SK-N-SH treated with all-trans-retinoic acid at 6 μM for 48 hours (cell line): ENCODE results near the gene RBPMS2.

Experiments
- GLIS3 ChIP-seq: fragments of 250-450 bp; sonication (Bioruptor Pico); IDR thresholded peaks from 2 replicates; pipeline ENCODE4 v1.5.0; 2020; ENCODE audit warnings: mild to moderate bottlenecking, moderate library complexity
- PATZ1 ChIP-seq: fragments of 250-450 bp; sonication (Bioruptor Pico); IDR thresholded peaks from 2 replicates; pipeline ENCODE4 v1.8.0; 2020; ENCODE audit warnings: mild to moderate bottlenecking, moderate library complexity, borderline replicate concordance
- RARB ChIP-seq: fragments of 250-450 bp; sonication (Bioruptor Pico); IDR thresholded peaks from 2 replicates; pipeline ENCODE4 v1.8.0; 2021; ENCODE audit warnings: mild to moderate bottlenecking, moderate library complexity
- SNAI2 ChIP-seq: fragments of 250-450 bp; sonication (Bioruptor Pico); IDR thresholded peaks from 2 replicates; pipeline ENCODE4 v1.5.0; 2020; ENCODE audit warnings: mild to moderate bottlenecking, moderate library complexity
- TOX ChIP-seq: fragments of 250-450 bp; sonication (Bioruptor Pico); IDR thresholded peaks from 2 replicates; pipeline ENCODE4 v1.8.0; 2021; ENCODE audit warnings: mild to moderate bottlenecking, moderate library complexity, borderline replicate concordance
- ZFP30 ChIP-seq: fragments of 450-650 bp; formaldehyde crosslinking; IDR thresholded peaks from 2 replicates; pipeline ENCODE4 v1.5.0; 2022; ENCODE audit warnings: mild to moderate bottlenecking, moderate library complexity
- TF ChIP-seq, protein P1 (sequence below): fragments of 250-450 bp; sonication (Bioruptor Pico); IDR thresholded peaks from 2 replicates; pipeline ENCODE4 v1.5.1; 2020; ENCODE audit warnings: low read depth, mild to moderate bottlenecking, moderate library complexity
- TF ChIP-seq, protein P2 (sequence below): fragments of 250-450 bp; sonication (Bioruptor Pico); IDR thresholded peaks from 2 replicates; pipeline ENCODE4 v1.5.0; 2020; ENCODE audit warnings: mild to moderate bottlenecking, moderate library complexity

DNA sequence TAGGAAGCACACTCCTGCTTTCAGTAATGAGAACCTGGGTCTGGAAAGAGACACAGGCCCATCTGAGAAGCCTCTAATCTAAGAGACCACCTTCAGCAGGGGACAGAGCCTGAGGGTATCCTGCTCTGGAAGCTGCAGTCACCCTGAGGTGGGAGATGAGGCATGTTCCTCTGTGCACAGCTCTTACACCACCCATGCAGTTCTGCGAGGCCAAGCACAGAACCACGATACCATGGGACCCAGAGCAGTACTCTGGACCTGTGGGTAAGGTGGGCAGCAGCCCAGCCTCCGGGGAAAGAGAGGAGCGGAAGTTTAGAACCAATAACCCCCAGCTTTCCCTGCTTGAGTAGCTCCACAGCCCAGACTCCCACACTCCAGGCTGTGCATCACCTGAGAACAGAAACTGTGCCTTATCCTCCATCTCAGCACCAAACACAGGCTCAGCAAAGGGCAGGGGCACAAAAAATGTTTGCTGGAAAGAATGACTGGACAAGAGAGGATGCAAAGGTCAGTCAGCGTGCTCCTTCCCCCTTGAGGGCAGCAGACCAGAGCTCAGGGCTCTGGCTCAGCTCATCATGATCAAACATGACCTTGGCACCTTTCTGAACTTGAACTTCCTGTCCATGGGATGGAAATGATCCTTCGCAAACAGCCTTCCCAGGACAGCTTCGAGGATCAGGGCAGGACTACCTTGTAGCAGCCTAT, 43.1 kb downstream of the RBPMS2 start:
- TF ChIP-seq GLIS3 (CRISPR knock-in tag), result no peak
- no peak for TF ChIP-seq PATZ1 (CRISPR knock-in tag)
- no peak for TF ChIP-seq ZFP30 (CRISPR knock-in tag)
- TF ChIP-seq RARB (CRISPR knock-in tag), result no peak
- no peak for TF ChIP-seq TOX (CRISPR knock-in tag)
- TF ChIP-seq, protein P1, sequence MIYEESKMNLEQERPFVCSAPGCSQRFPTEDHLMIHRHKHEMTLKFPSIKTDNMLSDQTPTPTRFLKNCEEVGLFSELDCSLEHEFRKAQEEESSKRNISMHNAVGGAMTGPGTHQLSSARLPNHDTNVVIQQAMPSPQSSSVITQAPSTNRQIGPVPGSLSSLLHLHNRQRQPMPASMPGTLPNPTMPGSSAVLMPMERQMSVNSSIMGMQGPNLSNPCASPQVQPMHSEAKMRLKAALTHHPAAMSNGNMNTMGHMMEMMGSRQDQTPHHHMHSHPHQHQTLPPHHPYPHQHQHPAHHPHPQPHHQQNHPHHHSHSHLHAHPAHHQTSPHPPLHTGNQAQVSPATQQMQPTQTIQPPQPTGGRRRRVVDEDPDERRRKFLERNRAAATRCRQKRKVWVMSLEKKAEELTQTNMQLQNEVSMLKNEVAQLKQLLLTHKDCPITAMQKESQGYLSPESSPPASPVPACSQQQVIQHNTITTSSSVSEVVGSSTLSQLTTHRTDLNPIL (CRISPR knock-in tag), result no peak
- TF ChIP-seq, protein P2, sequence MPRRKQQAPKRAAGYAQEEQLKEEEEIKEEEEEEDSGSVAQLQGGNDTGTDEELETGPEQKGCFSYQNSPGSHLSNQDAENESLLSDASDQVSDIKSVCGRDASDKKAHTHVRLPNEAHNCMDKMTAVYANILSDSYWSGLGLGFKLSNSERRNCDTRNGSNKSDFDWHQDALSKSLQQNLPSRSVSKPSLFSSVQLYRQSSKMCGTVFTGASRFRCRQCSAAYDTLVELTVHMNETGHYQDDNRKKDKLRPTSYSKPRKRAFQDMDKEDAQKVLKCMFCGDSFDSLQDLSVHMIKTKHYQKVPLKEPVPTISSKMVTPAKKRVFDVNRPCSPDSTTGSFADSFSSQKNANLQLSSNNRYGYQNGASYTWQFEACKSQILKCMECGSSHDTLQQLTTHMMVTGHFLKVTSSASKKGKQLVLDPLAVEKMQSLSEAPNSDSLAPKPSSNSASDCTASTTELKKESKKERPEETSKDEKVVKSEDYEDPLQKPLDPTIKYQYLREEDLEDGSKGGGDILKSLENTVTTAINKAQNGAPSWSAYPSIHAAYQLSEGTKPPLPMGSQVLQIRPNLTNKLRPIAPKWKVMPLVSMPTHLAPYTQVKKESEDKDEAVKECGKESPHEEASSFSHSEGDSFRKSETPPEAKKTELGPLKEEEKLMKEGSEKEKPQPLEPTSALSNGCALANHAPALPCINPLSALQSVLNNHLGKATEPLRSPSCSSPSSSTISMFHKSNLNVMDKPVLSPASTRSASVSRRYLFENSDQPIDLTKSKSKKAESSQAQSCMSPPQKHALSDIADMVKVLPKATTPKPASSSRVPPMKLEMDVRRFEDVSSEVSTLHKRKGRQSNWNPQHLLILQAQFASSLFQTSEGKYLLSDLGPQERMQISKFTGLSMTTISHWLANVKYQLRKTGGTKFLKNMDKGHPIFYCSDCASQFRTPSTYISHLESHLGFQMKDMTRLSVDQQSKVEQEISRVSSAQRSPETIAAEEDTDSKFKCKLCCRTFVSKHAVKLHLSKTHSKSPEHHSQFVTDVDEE (CRISPR knock-in tag), result no peak
- no peak for TF ChIP-seq SNAI2 (CRISPR knock-in tag)
